IMR-90 (cell line): ENCODE data around the gene TAS2R30. TPM values are rescaled to one million over a fixed set of nuclear protein-coding genes. Genes with fewer than 3 reads are reported as not detected.
"Not testable (repeated sequence)": the region's sequence is repeated elsewhere in the genome, so short reads cannot be mapped to it uniquely, and the experiment has no call there.

Experiments
- ATAC-seq: fragments of 200-7000 bp; cut with Tn5 transposase; 2 replicates; pipeline ENCODE4 v1.9.1; 2020; ENCODE audit warnings: low read depth, mild to moderate bottlenecking, moderate library complexity
- BruUV-seq: library from RNA; stranded (reverse); fragments of 400-500 nt; replicated peaks from 2 replicates; lab custom pipeline; 2021; lab: Mats Ljungman, UMichigan
- CTCF ChIA-PET: fragments of 300-600 bp; formaldehyde crosslinking; extraction: SDS; loops from one replicate; lab custom pipeline; 2021; ENCODE audit warnings: antibody characterized with exemption; lab: Yijun Ruan, JAX
- POLR2A ChIA-PET: fragments of 300-600 bp; sonication (Branson Sonifier 250); formaldehyde crosslinking; loops from one replicate; lab custom pipeline; 2022; ENCODE audit warnings: antibody characterized with exemption; ENCODE audit not compliant: unreplicated experiment; lab: Charles Lee
- DNase-seq: peaks from one replicate; pipeline ENCODE4 v3.0.0; 2013
- H2AFZ ChIP-seq: replicated peaks from 2 replicates; pipeline ENCODE3; 2013; ENCODE audit warnings: low read length, mild to moderate bottlenecking; ENCODE audit not compliant: poor library complexity
- H2AK5ac ChIP-seq: 2 replicates; pipeline ENCODE4 v1.6.1; 2013; ENCODE audit warnings: low read depth, low read length, inconsistent platforms
- H2AK9ac ChIP-seq: replicated peaks from 2 replicates; pipeline ENCODE3; 2013; ENCODE audit warnings: mild to moderate bottlenecking, low read depth, low read length, moderate library complexity; ENCODE audit not compliant: poor library complexity
- H2BK120ac ChIP-seq: 2 replicates; pipeline ENCODE4 v1.6.1; 2013; ENCODE audit warnings: low read depth, low read length, inconsistent platforms
- H2BK15ac ChIP-seq: 3 replicates; pipeline ENCODE4 v1.6.1; 2013; ENCODE audit warnings: low read depth, low read length, inconsistent platforms
- H2BK20ac ChIP-seq: 2 replicates; pipeline ENCODE4 v1.6.1; 2013; ENCODE audit warnings: low read depth, mild to moderate bottlenecking, inconsistent platforms, low read length, moderate library complexity
- H2BK5ac ChIP-seq: 2 replicates; pipeline ENCODE4 v1.6.1; 2013; ENCODE audit warnings: mild to moderate bottlenecking, low read depth, low read length, inconsistent platforms; ENCODE audit not compliant: poor library complexity, severe bottlenecking
- H3K14ac ChIP-seq: replicated peaks from 2 replicates; pipeline ENCODE4 v1.6.1; 2013; ENCODE audit warnings: low read depth, low read length, inconsistent platforms
- H3K18ac ChIP-seq: 2 replicates; pipeline ENCODE4 v1.6.1; 2013; ENCODE audit warnings: low read depth, low read length, control low read depth
- H3K23ac ChIP-seq: 2 replicates; pipeline ENCODE4 v1.6.1; 2013; ENCODE audit warnings: low read depth, low read length, inconsistent platforms
- H3K27ac ChIP-seq: 2 replicates; pipeline ENCODE4 v1.5.1; 2013; ENCODE audit warnings: mild to moderate bottlenecking, control low read depth, low read length; ENCODE audit not compliant: insufficient read depth
- H3K27me3 ChIP-seq: 2 replicates; pipeline ENCODE4 v1.6.1; 2013; ENCODE audit warnings: low read length; ENCODE audit not compliant: control insufficient read depth, insufficient read depth
- H3K36me3 ChIP-seq: 2 replicates; pipeline ENCODE4 v1.6.1; 2013; ENCODE audit warnings: low read length, mixed read lengths; ENCODE audit not compliant: control insufficient read depth, insufficient read depth
- H3K4ac ChIP-seq: 2 replicates; pipeline ENCODE4 v1.6.1; 2013; ENCODE audit warnings: low read depth, low read length, inconsistent platforms
- H3K4me1 ChIP-seq: 2 replicates; pipeline ENCODE4 v1.6.1; 2013; ENCODE audit warnings: low read length, mixed read lengths; ENCODE audit not compliant: control insufficient read depth, insufficient read depth
- H3K4me2 ChIP-seq: 2 replicates; pipeline ENCODE4 v1.6.1; 2013; ENCODE audit warnings: low read depth, mild to moderate bottlenecking, control low read depth, low read length, moderate library complexity
- H3K4me3 ChIP-seq: 2 replicates; pipeline ENCODE4 v1.5.1; 2013; ENCODE audit warnings: low read depth, mild to moderate bottlenecking, control low read depth, low read length, moderate library complexity; ENCODE audit not compliant: insufficient read depth
- H3K56ac ChIP-seq: 2 replicates; pipeline ENCODE4 v1.6.1; 2013; ENCODE audit warnings: low read length, inconsistent platforms; ENCODE audit not compliant: insufficient read depth; ENCODE audit errors: extremely low read depth
- H3K79me1 ChIP-seq, 2 experiments: 2 replicates each; pipeline ENCODE4 v1.6.1; 2013; ENCODE audit warnings: low read length in 2 of 2, inconsistent platforms in 1 of 2, low read depth in 1 of 2
- H3K9ac ChIP-seq: 2 replicates; pipeline ENCODE4 v1.6.1; 2013; ENCODE audit warnings: low read depth, low read length, control low read depth
- H3K9me1 ChIP-seq: 2 replicates; pipeline ENCODE4 v1.6.1; 2013; ENCODE audit warnings: low read length, inconsistent platforms; ENCODE audit not compliant: insufficient read depth
- H3K9me3 ChIP-seq: 2 replicates; pipeline ENCODE4 v1.6.1; 2013; ENCODE audit warnings: low read length; ENCODE audit not compliant: control insufficient read depth, insufficient read depth
- H4K20me1 ChIP-seq: 2 replicates; pipeline ENCODE4 v1.6.1; 2013; ENCODE audit warnings: low read length, inconsistent platforms; ENCODE audit not compliant: insufficient read depth
- H4K5ac ChIP-seq: 2 replicates; pipeline ENCODE4 v1.6.1; 2013; ENCODE audit warnings: mild to moderate bottlenecking, low read depth, low read length, control low read depth
- H4K8ac ChIP-seq, 2 experiments: 2 replicates each; pipeline ENCODE4 v1.6.1; 2013; ENCODE audit warnings: low read depth in 2 of 2, low read length in 2 of 2, control low read depth in 1 of 2, inconsistent platforms in 1 of 2
- H4K91ac ChIP-seq: 2 replicates; pipeline ENCODE4 v1.6.1; 2013; ENCODE audit warnings: low read depth, low read length, inconsistent platforms; ENCODE audit not compliant: insufficient read depth
- CEBPB ChIP-seq: IDR thresholded peaks from 2 replicates; pipeline ENCODE4 v1.6.1; 2012; ENCODE audit warnings: low read depth, low read length, improper control_type of control experiment
- CHD1 ChIP-seq: IDR thresholded peaks from 2 replicates; pipeline ENCODE4 v1.6.1; 2012; ENCODE audit warnings: low read depth, low read length, improper control_type of control experiment
- FOS ChIP-seq: fragments of 150-350 bp; IDR thresholded peaks from 2 replicates; pipeline ENCODE4 v1.6.1; 2016; ENCODE audit warnings: low read depth, low read length
- MAFK ChIP-seq: IDR thresholded peaks from 2 replicates; pipeline ENCODE4 v1.6.1; 2012; ENCODE audit warnings: low read depth, low read length, improper control_type of control experiment
- MXI1 ChIP-seq: IDR thresholded peaks from 2 replicates; pipeline ENCODE4 v1.6.1; 2012; ENCODE audit warnings: low read depth, mild to moderate bottlenecking, low read length, moderate library complexity, borderline replicate concordance
- NFE2L2 ChIP-seq: fragments of 150-350 bp; IDR thresholded peaks from 2 replicates; pipeline ENCODE4 v1.6.1; 2016; ENCODE audit warnings: low read depth, mild to moderate bottlenecking, low read length
- RAD21 ChIP-seq: IDR thresholded peaks from 2 replicates; pipeline ENCODE4 v1.6.1; 2012; ENCODE audit warnings: low read length, improper control_type of control experiment
- RCOR1 ChIP-seq: IDR thresholded peaks from 2 replicates; pipeline ENCODE4 v1.6.1; 2012; ENCODE audit warnings: mild to moderate bottlenecking, low read length, improper control_type of control experiment; ENCODE audit not compliant: insufficient replicate concordance
- RFX5 ChIP-seq: IDR thresholded peaks from 2 replicates; pipeline ENCODE4 v1.8.0; 2012; ENCODE audit warnings: low read depth, mild to moderate bottlenecking, low read length, moderate library complexity
- SMC3 ChIP-seq: fragments of 150-350 bp; IDR thresholded peaks from 2 replicates; pipeline ENCODE4 v1.6.1; 2016; ENCODE audit warnings: low read depth, mild to moderate bottlenecking, antibody characterized with exemption, low read length, moderate library complexity
- WGBS, 2 experiments: methylation state at CpG; one replicate each; pipeline versions ENCODE4 v1.1.5 to v1.1.7; 2013; ENCODE audit warnings: missing lambda C conversion rate in 2 of 2; ENCODE audit not compliant: insufficient read length in 1 of 2; ENCODE audit errors: extremely low coverage in 2 of 2; 5-methylcytosine and 5-hydroxymethylcytosine counted together
- dilution Hi-C: fragments of 300-500 bp; cut with HindIII; formaldehyde crosslinking; loops from one replicate; pipeline ENCODE4 v1.14.3; 2018; ENCODE audit warnings: low sequenced_read_pairs; ENCODE audit not compliant: unreplicated experiment
- in situ Hi-C: fragments of 300-500 bp; cut with MboI; formaldehyde crosslinking; loops from 3 replicates; pipeline ENCODE4 v1.14.3; 2019; ENCODE audit warnings: low sequenced_read_pairs, inconsistent platforms, mixed read lengths
- intact Hi-C: fragments of 100-400 bp; cut with micrococcal nuclease; formaldehyde crosslinking; loops from 2 replicates; pipeline ENCODE4 v1.10.0; 2022
- polyA plus RNA-seq, 3 experiments: library from polyadenylated mRNA; depleted of rRNA; stranded (reverse); fragments of >200 nt; gene quantifications; 2 replicates each; pipeline ENCODE4 v1.2.3, GENCODE V29; 2012; ENCODE audit warnings: low replicate concordance in 1 of 3
- total RNA-seq: library from RNA; depleted of rRNA; stranded (reverse); fragments of >200 nt; gene quantifications from 2 replicates; pipeline ENCODE4 v1.2.3, GENCODE V29; 2012

TAS2R30 gene
- total and polyA plus RNA-seq, 2 of the 4 experiments (the other 2 are of a cell fraction): 0.03 to 5.0 TPM

GRCh38 chr12:11130382-11130781, 4.1 kb downstream of the TAS2R30 start:
- no peak overlapping the region for H2AFZ ChIP-seq
- POLR2A ChIA-PET: no interaction called here
- no TSS peak for BruUV-seq

GRCh38 chr12:11114130-11114529, 20.3 kb downstream of the TAS2R30 start:
- H3K36me3 ChIP-seq, dilution Hi-C loops, BruUV-seq, H2BK15ac ChIP-seq, H3K18ac ChIP-seq, intact Hi-C loops, H3K9ac ChIP-seq, H4K91ac ChIP-seq, CTCF ChIA-PET, H3K4ac ChIP-seq, H3K9me3 ChIP-seq, H2AK5ac ChIP-seq, H4K5ac ChIP-seq, H3K4me2 ChIP-seq, H3K27me3 ChIP-seq, H3K9me1 ChIP-seq, H3K4me3 ChIP-seq, H4K20me1 ChIP-seq, H2BK120ac ChIP-seq, H2BK5ac ChIP-seq, ATAC-seq, DNase-seq, H4K8ac ChIP-seq, H2AK9ac ChIP-seq, H3K23ac ChIP-seq, in situ Hi-C loops, POLR2A ChIA-PET, H3K56ac ChIP-seq, H2AFZ ChIP-seq, H2BK20ac ChIP-seq, H3K4me1 ChIP-seq, H3K14ac ChIP-seq, H3K27ac ChIP-seq: not testable (repeated sequence)
- no CpG with 5 or more reads among the region's 1 CpG for WGBS, 2 experiments
- H3K79me1 ChIP-seq: peaks cover 6 to 10% of the 10 kb centered on the region in 2 experiments; a peak in 3 of 4 replicates

More at GRCh38 chr12:11130382-11130781, 4.1 kb downstream of the TAS2R30 start:
- Histone ChIP-seq H3K27me3 (no peaks in the 10 kb centered on the region), H3K4me2 (no peak overlapping the region), H3K9me1 (0 out of 2 replicates have a peak, but pooled peaks cover 3% of the 10 kb centered on the region), H3K18ac (no peak overlapping the region), H2BK15ac (no peak overlapping the region), H3K36me3 (peaks cover 1% of the 10 kb centered on the region; the same call in 1 of the 2 replicates), H4K20me1 (peaks cover 9% of the 10 kb centered on the region), H3K9ac (no peak overlapping the region), H3K4ac (no peak overlapping the region), H3K23ac (no peak overlapping the region), H2AK9ac (no peak overlapping the region), H2AK5ac (no peak overlapping the region), H4K8ac (no peak overlapping the region), H4K91ac (no peak overlapping the region), H3K56ac (no peak overlapping the region), H2BK20ac (no peak overlapping the region), H2BK120ac (no peak overlapping the region), H3K4me3 (no peak overlapping the region), H3K14ac (no peak overlapping the region), H3K9me3 (no peaks in the 10 kb centered on the region), H3K4me1 (no peaks in the 10 kb centered on the region), H3K79me1 (peaks cover 19 to 39% of the 10 kb centered on the region in 2 experiments), H3K27ac (no peak overlapping the region), H2BK5ac (no peak overlapping the region), H4K5ac (no peak overlapping the region)
- TF ChIP-seq RAD21: no peak
- no peak for TF ChIP-seq RCOR1
- no peak for TF ChIP-seq CHD1
- no peak for TF ChIP-seq FOS
- no peak for TF ChIP-seq MAFK
- no peak for TF ChIP-seq NFE2L2
- TF ChIP-seq RFX5: no peak
- TF ChIP-seq CEBPB: no peak
- TF ChIP-seq SMC3: no peak
- no peak for TF ChIP-seq MXI1
- in situ Hi-C loops: no loop called here
- CTCF ChIA-PET: no interaction called here
- no peak for DNase-seq
- no CpG with 5 or more reads among the region's 3 CpGs for WGBS, 2 experiments
- ATAC-seq: no peak
- intact Hi-C loops: no loop called here
- dilution Hi-C loops: no loop called here
